GM23338 (cell line): ENCODE results near the gene RNF13. TPM values are rescaled to one million over a fixed set of nuclear protein-coding genes. Genes with fewer than 3 reads are reported as not detected.

Experiments
- ATAC-seq: fragments of 200-7000 bp; cut with Tn5 transposase; 3 replicates; pipeline ENCODE4 v1.9.1; 2020
- DNase-seq: peaks from one replicate; pipeline ENCODE4 v3.0.0-alpha.2; 2015; ENCODE audit warnings: low spot score
- H2AFZ ChIP-seq: fragments of 200-600 bp; sonication (generic); 2 replicates; pipeline ENCODE4 v1.8.0; 2016; ENCODE audit warnings: antibody characterized with exemption, mild to moderate bottlenecking, moderate library complexity
- H3F3A ChIP-seq: fragments of 200-600 bp; sonication (generic); replicated peaks from 2 replicates; pipeline ENCODE4 v1.8.0; 2017; ENCODE audit warnings: antibody characterized with exemption, mixed run types, low read depth
- H3K27ac ChIP-seq: fragments of 200-600 bp; sonication (generic); 2 replicates; pipeline ENCODE4 v1.6.1; 2016; ENCODE audit warnings: low read depth
- H3K27me3 ChIP-seq: fragments of 200-600 bp; sonication (generic); 2 replicates; pipeline ENCODE4 v1.8.0; 2016; ENCODE audit warnings: mild to moderate bottlenecking, mixed run types, moderate library complexity; ENCODE audit not compliant: insufficient read depth
- H3K36me3 ChIP-seq: fragments of 200-600 bp; sonication (generic); 2 replicates; pipeline ENCODE4 v1.8.0; 2016; ENCODE audit warnings: mild to moderate bottlenecking; ENCODE audit not compliant: insufficient read depth
- H3K4me1 ChIP-seq: fragments of 200-600 bp; sonication (generic); 2 replicates; pipeline ENCODE4 v1.8.0; 2016; ENCODE audit warnings: mild to moderate bottlenecking, moderate library complexity; ENCODE audit not compliant: insufficient read depth
- H3K4me2 ChIP-seq: fragments of 200-600 bp; sonication (generic); 2 replicates; pipeline ENCODE4 v1.7.1; 2017; ENCODE audit warnings: mixed run types
- H3K4me3 ChIP-seq: fragments of 200-600 bp; sonication (generic); 2 replicates; pipeline ENCODE4 v1.6.1; 2016; ENCODE audit warnings: mixed run types
- H3K79me2 ChIP-seq: fragments of 200-600 bp; sonication (generic); replicated peaks from 2 replicates; pipeline ENCODE4 v1.8.0; 2017; ENCODE audit warnings: mild to moderate bottlenecking; ENCODE audit not compliant: insufficient read depth
- H3K9me2 ChIP-seq: fragments of 200-600 bp; sonication (generic); 2 replicates; pipeline ENCODE4 v1.8.0; 2017; ENCODE audit not compliant: insufficient read depth
- H4K20me1 ChIP-seq: fragments of 200-600 bp; sonication (generic); replicated peaks from 2 replicates; pipeline ENCODE4 v1.8.0; 2017; ENCODE audit warnings: mild to moderate bottlenecking; ENCODE audit not compliant: insufficient read depth
- H3K27ac Mint-ChIP-seq: 2 replicates; pipeline ENCODE4 v1.8.0; 2020; ENCODE audit warnings: inconsistent platforms, mild to moderate bottlenecking, moderate library complexity, mixed read lengths
- H3K27me3 Mint-ChIP-seq: 3 replicates; pipeline ENCODE4 v1.8.0; 2022; ENCODE audit warnings: low read depth, mild to moderate bottlenecking, moderate library complexity, mixed read lengths, inconsistent platforms; ENCODE audit not compliant: insufficient read depth, poor library complexity
- H3K36me3 Mint-ChIP-seq: 3 replicates; pipeline ENCODE4 v1.8.0; 2021; ENCODE audit warnings: low read depth, mild to moderate bottlenecking, inconsistent platforms, moderate library complexity, mixed read lengths
- H3K4me1 Mint-ChIP-seq: 3 replicates; pipeline ENCODE4 v1.8.0; 2020; ENCODE audit warnings: mild to moderate bottlenecking, inconsistent platforms, mixed read lengths
- H3K4me3 Mint-ChIP-seq: 3 replicates; pipeline ENCODE4 v1.8.0; 2021; ENCODE audit warnings: moderate library complexity, mild to moderate bottlenecking, inconsistent platforms, mixed read lengths
- H3K9me3 Mint-ChIP-seq: 3 replicates; pipeline ENCODE4 v1.8.0; 2020; ENCODE audit warnings: moderate library complexity, mild to moderate bottlenecking, inconsistent platforms, mixed read lengths
- CREB1 ChIP-seq: fragments of 250-450 bp; sonication (Bioruptor Pico); IDR thresholded peaks from 2 replicates; pipeline ENCODE4 v1.5.0; 2020; ENCODE audit warnings: low read depth, mild to moderate bottlenecking, moderate library complexity
- CTCF ChIP-seq, 2 experiments: fragments of 200-600 bp in 1 of 2; sonication (generic) in 1 of 2; conservative IDR thresholded peaks; 2 replicates each; pipeline versions ENCODE4 v1.5.1 to v1.6.1; 2016 to 2017; ENCODE audit warnings: antibody characterized with exemption in 2 of 2, low read depth in 2 of 2, mild to moderate bottlenecking in 2 of 2, moderate library complexity in 1 of 2
- ETS1 ChIP-seq: IDR thresholded peaks from 2 replicates; pipeline ENCODE4 v1.6.1; 2016; ENCODE audit warnings: antibody characterized with exemption
- EZH2 ChIP-seq: fragments of 200-600 bp; sonication (generic); IDR thresholded peaks from one replicate; pipeline ENCODE4 v1.8.0; 2017; ENCODE audit warnings: antibody characterized with exemption, mild to moderate bottlenecking, low read depth; ENCODE audit not compliant: unreplicated experiment
- EZH2phosphoT487 ChIP-seq: fragments of 200-600 bp; sonication (generic); IDR thresholded peaks from one replicate; pipeline ENCODE4 v1.8.1; 2018; ENCODE audit warnings: antibody characterized with exemption; ENCODE audit not compliant: unreplicated experiment
- NANOG ChIP-seq: IDR thresholded peaks from 2 replicates; pipeline ENCODE4 v1.6.1; 2016; ENCODE audit warnings: antibody characterized with exemption, borderline replicate concordance
- POLR2AphosphoS5 ChIP-seq: IDR thresholded peaks from 2 replicates; pipeline ENCODE4 v1.6.1; 2016; ENCODE audit warnings: antibody characterized with exemption, low read depth
- REST ChIP-seq: IDR thresholded peaks from one replicate; pipeline ENCODE4 v1.6.1; 2018; ENCODE audit warnings: antibody characterized with exemption; ENCODE audit not compliant: unreplicated experiment
- STAT1 ChIP-seq: IDR thresholded peaks from one replicate; pipeline ENCODE4 v1.6.1; 2016; ENCODE audit warnings: antibody characterized with exemption; ENCODE audit not compliant: unreplicated experiment
- ZNF331 ChIP-seq: fragments of 250-450 bp; sonication (Bioruptor Pico); IDR thresholded peaks from 2 replicates; pipeline ENCODE4 v1.5.0; 2020; ENCODE audit warnings: low read depth, mild to moderate bottlenecking, moderate library complexity
- polyA plus RNA-seq: library from polyadenylated mRNA; unstranded; fragments of >200 nt; fragmentation: Nextera tagmentation; extraction: Ambion mirVana; gene quantifications from 2 replicates; pipeline ENCODE4 v1.2.1, GENCODE V29; 2016
- total RNA-seq: library from RNA; depleted of rRNA; stranded (reverse); fragments of >200 nt; shearing (Covaris generic); gene quantifications from 2 replicates; pipeline ENCODE4 v1.2.3, GENCODE V29; 2014
- TF ChIP-seq, protein P1 (sequence below): fragments of 250-450 bp; sonication (Bioruptor Pico); IDR thresholded peaks from 2 replicates; pipeline ENCODE4 v1.5.0; 2020; ENCODE audit warnings: mild to moderate bottlenecking, moderate library complexity

The RNF13 gene
- total and polyA plus RNA-seq, 2 experiments from 2014 or later = 46.3 to 101 TPM

- TF ChIP-seq REST (no peak), STAT1 (no peak)
Observed at GRCh38 chr3:149860881-149861280, 47.9 kb downstream of the RNF13 start (continued).

DNA sequence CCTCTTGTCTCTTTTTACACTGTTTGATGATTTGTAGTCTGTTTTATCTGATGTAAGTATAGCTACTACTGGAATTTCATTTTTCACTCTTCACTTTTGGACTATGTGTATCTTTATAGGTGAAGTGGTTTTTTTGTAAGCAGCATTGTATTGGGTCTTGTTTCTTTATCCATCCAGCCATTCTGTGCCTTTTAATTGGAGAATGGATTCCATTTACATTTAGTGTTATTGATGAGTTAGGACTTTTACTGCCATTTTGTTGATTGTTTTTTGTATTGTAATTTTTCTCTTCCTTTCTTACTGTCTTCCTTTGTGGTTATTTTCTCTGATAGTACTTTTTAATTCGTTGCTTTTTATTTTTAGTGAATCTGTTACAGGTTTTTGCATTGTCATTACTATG is 54.5 kb downstream of the RNF13 start:
- Histone ChIP-seq H3K36me3 (no peaks in the 10 kb centered on the region; the same call in 1 of the 2 replicates), H3K4me3 (no peak overlapping the region), H2AFZ (no peak overlapping the region), H3K27me3 (no peaks in the 10 kb centered on the region), H3K4me2 (no peak overlapping the region), H4K20me1 (no peaks in the 10 kb centered on the region; the same call in 1 of the 2 replicates), H3K79me2 (peaks cover 27% of the 10 kb centered on the region), H3K4me1 (peaks cover 8% of the 10 kb centered on the region; the same call in 1 of the 2 replicates), H3K27ac (no peak overlapping the region), H3K9me2 (no peaks in the 10 kb centered on the region; the same call in 1 of the 2 replicates), H3F3A (no peaks in the 10 kb centered on the region)
- Mint-ChIP-seq H3K9me3 (peaks cover 18% of the 10 kb centered on the region), H3K4me3 (no peak overlapping the region), H3K36me3 (peaks cover 38% of the 10 kb centered on the region), H3K4me1 (peaks cover 13% of the 10 kb centered on the region), H3K27me3 (no peaks in the 10 kb centered on the region), H3K27ac (no peak overlapping the region)
- DNase-seq (no peak), ATAC-seq (no peak)
- TF ChIP-seq ZNF331 (no peak), NANOG (no peak), EZH2phosphoT487 (no peak), ETS1 (no peak), CREB1 (CRISPR knock-in tag) (no peak), STAT1 (no peak), EZH2 (no peak), POLR2AphosphoS5 (no peak), CTCF (conservative IDR thresholded peaks at IDR 0.05; ENCODE audit: low read depth in 2 of 2) (no peak)
- TF ChIP-seq, protein P1, sequence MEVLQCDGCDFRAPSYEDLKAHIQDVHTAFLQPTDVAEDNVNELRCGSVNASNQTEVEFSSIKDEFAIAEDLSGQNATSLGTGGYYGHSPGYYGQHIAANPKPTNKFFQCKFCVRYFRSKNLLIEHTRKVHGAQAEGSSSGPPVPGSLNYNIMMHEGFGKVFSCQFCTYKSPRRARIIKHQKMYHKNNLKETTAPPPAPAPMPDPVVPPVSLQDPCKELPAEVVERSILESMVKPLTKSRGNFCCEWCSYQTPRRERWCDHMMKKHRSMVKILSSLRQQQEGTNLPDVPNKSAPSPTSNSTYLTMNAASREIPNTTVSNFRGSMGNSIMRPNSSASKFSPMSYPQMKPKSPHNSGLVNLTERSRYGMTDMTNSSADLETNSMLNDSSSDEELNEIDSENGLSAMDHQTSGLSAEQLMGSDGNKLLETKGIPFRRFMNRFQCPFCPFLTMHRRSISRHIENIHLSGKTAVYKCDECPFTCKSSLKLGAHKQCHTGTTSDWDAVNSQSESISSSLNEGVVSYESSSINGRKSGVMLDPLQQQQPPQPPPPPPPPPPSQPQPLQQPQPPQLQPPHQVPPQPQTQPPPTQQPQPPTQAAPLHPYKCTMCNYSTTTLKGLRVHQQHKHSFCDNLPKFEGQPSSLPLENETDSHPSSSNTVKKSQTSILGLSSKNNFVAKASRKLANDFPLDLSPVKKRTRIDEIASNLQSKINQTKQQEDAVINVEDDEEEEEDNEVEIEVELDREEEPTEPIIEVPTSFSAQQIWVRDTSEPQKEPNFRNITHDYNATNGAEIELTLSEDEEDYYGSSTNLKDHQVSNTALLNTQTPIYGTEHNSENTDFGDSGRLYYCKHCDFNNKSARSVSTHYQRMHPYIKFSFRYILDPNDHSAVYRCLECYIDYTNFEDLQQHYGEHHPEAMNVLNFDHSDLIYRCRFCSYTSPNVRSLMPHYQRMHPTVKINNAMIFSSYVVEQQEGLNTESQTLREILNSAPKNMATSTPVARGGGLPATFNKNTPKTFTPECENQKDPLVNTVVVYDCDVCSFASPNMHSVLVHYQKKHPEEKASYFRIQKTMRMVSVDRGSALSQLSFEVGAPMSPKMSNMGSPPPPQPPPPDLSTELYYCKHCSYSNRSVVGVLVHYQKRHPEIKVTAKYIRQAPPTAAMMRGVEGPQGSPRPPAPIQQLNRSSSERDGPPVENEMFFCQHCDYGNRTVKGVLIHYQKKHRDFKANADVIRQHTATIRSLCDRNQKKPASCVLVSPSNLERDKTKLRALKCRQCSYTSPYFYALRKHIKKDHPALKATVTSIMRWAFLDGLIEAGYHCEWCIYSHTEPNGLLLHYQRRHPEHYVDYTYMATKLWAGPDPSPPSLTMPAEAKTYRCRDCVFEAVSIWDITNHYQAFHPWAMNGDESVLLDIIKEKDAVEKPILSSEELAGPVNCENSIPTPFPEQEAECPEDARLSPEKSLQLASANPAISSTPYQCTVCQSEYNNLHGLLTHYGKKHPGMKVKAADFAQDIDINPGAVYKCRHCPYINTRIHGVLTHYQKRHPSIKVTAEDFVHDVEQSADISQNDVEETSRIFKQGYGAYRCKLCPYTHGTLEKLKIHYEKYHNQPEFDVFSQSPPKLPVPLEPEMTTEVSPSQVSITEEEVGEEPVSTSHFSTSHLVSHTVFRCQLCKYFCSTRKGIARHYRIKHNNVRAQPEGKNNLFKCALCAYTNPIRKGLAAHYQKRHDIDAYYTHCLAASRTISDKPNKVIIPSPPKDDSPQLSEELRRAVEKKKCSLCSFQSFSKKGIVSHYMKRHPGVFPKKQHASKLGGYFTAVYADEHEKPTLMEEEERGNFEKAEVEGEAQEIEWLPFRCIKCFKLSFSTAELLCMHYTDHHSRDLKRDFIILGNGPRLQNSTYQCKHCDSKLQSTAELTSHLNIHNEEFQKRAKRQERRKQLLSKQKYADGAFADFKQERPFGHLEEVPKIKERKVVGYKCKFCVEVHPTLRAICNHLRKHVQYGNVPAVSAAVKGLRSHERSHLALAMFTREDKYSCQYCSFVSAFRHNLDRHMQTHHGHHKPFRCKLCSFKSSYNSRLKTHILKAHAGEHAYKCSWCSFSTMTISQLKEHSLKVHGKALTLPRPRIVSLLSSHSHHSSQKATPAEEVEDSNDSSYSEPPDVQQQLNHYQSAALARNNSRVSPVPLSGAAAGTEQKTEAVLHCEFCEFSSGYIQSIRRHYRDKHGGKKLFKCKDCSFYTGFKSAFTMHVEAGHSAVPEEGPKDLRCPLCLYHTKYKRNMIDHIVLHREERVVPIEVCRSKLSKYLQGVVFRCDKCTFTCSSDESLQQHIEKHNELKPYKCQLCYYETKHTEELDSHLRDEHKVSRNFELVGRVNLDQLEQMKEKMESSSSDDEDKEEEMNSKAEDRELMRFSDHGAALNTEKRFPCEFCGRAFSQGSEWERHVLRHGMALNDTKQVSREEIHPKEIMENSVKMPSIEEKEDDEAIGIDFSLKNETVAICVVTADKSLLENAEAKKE = no peak
